G401.6 (cell line): ENCODE measurements around the gene PRLH.
"Not testable (repeated sequence)": the region's sequence is repeated elsewhere in the genome, so short reads cannot be mapped to it uniquely, and the experiment has no call there.

ENCODE experiments used
- FAIRE-seq: peaks from 2 replicates; lab custom pipeline; 2012; peaks lifted over from hg19 to GRCh38; lab: Jason Lieb, UNC

The PRLH gene

DNA sequence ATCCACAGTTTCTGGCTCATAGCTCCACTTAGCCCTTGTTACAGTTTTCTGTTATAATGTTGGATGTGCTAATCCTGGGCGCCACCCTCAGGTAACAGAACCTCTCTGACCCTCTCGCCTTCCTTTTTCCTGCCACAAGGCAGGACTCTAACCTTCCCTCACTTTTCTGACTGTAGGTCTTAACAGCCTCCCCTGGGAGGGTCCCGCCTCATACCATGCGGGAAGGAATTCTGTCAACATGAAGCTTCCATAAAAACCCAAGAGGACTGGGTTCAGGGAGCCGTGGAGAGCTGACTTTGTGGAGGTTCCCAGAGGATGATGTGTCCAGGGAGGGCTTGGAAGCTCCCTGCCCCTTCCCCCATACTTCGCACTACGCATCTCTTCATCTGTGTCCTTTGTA, 36.0 kb downstream of the PRLH start:
- FAIRE-seq: no peak

DNA sequence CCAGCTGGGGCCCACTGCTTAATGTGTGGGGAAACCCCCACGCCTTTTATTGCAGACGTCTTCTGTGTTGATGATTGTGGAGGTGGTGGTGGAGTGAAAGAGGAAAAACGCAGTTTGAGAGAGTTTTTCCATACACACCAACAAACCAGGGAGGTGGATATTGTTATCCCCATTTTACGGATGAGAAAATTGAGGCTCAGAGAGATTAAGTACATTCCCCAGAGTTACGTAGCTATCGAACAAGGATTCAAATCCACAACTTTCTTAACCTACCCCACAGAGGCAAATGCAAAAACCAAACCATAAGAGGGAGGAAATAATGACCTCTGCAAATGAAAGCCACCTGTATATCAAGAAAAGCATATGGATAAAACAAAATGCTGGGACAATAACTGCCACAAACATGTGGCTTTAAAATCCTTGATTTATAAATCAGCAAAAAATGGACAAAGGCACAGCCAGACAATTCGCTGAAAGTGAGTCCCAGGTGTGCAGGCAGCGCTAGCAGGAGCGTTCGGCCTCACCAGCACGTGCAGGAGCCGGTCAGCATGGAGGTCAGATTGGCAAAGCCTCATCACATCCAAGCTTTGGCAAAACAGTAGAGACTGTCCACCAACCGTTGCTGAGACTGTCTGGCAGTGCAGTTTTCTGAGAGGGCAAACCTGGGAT, 36.8 kb downstream of the PRLH start:
- FAIRE-seq: no peak

DNA sequence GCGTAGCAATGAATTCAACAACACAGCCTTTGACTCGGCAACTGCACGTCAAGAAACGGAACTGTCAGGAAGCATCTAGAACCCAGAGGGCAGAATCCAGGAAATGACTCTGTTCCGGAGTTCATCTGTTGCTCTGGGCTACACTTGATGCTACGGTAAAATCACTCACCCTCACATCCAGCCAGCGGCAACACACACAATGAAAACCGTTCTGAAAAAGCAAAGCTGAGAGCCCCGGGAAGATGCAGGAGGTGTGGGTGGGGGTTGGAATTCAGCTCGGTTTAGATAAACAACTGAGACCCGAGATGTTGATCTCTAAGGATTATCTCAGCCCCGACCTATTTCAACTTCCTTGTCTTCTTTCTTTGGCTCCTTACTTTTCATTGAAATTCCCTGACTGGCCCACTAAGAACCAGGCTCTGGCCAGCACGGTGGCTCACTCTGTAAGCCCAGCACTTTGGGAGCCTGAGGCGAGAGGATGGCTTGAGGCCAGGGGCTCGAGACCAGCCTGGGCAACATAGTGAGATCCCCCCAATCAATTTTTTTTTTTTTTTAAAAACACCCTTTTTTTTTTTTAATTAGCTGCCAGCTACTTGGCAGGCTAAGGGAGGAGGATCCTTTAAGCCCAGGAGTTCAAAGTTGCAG, 37.5 kb downstream of the PRLH start:
- no peak for FAIRE-seq

DNA sequence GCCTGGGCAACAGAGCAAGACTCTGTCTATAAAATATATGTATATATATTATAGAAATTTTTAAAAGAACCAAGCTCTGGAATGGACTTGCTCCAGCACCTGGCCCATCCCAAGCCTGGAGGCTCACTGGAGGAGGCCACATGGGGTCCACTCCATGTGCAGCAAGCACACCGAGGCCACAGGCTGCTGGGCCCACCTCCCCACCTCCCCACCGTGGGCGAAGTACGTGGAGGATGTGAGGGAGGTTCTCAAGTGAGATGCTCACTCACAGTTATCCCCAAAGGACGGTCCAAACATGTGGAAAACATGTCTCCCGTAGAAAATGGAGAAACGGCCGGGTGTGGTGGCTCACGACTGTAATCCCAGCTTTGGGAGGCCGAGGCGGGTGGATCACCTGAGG, 38.0 kb downstream of the PRLH start:
- FAIRE-seq: no peak

DNA sequence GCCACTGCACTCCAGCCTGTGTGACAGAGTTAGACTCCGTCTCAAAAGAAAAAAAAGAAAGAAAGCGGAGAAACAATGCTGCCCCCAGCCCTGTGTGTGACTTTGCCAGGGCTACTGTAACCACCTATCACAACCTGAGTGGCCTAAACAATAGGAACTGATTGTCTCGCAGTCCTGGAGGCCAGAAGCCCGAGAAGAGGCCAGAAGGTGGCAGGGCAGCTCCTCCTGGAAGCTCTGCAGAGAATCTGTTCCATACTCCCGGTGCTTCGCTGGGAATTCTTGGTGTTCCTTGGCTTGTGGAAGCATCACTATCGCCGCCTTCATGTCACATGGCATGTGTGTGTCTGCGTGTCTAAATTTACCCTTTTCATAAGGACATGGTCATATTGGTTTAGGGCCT, 38.6 kb downstream of the PRLH start:
- FAIRE-seq: no peak

DNA sequence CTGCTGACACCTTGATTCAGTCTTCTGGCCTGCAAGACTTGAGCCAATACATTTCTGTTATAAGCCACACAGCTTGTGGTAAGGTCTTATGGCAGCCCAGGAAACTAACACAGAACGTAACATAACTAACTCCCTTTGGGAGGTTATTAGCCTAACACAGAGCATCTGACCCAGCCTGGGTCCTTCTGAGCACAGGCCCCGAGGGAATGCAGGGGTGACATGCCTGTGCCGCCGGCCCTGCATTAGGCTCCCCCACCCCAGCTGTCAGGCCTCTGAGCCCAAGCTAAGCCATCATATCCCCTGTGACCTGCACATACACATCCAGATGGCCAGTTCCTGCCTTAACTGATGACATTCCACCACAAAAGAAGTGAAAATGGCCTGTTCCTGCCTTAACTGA, 40.1 kb downstream of the PRLH start:
- FAIRE-seq: not testable (repeated sequence)

DNA sequence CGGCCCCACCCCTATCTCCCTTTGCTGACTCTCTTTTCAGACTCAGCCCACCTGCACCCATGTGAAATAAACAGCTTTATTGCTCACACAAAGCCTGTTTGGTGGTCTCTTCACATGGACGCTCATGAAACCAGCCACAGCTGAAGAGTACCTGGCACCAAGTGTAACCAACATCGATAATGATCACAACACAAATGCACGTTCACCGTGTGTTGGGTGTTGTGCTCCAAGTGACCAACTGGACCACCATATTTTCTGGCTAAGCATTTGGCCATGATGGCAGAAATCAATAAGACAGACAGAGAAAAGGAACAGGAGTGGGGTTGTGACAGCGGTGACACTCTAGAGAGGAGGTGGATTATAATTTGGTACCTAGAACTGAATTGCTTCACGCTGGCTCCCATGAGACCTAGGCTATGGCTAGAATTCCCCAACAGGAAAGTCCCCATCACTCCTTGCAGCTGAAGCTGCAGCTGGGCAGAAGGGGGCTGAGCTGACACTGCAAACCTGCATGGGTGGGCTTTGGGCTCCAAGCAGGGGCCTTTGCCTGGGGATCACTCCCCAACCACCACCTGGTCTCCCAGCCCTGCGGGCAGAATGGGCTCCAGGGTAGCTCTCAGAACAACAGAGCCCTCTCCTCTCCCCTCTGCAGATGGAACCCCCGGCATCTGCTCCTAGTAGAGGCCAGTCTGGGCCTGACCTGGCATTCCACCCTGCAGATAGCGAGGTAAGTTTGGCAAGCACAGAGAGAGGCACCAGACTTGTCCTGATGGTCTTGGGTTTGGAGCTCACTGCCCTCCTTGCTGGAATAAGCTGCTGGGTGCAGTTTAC, 46.4 kb downstream of the PRLH start:
- no peak for FAIRE-seq

DNA sequence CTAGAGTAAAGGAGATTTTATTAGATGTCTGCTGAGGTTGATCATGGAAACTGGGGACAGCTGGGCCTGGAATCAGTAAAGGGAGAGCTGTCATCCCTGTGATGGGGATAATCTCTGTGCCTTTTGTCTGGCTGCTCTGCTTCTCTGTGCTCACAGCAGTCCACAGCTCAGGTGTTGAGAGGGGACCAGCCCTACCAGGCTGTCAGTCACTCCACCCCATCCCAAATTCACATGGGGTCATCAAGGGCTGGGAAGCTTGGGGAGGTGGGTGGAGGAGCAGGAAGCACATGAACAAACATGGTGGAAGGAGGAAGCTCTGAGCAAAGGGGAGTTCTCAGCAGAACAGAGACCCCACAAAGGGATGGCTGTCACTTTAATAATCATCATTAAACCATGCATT, 47.3 kb downstream of the PRLH start:
- no peak for FAIRE-seq

GRCh38 chr2:237614151-237614720, 47.9 kb downstream of the PRLH start:
- FAIRE-seq: no peak

DNA sequence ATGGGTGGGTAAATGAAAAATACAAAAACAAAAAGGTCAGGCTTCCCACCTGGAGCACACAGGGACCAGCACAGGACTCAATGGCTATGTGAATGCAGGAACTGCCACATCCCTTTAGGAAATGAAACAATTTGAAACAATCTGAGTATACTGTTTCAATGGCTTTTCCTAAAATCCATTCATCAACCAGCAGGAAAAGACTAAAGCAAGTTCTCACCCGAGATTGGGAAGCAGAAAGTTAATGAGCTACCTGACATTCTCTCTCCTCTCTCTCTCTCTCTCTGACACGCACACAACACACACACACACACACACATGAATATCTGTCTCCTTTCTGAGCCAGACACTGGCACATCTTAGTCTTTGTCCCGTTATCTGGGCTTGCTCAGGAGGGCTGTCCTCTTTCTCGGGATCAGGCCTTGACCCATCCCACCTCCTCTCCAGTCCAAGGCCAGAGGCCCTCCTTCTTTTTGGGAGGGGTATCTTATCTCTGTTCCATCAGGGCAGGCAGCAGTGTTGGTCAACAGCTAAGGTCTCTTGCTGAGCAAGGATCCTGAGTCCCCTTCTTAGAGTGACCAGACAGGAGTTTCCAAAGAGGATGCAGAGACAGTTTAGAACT, 49.4 kb downstream of the PRLH start:
- no peak for FAIRE-seq

- FAIRE-seq: no peak
These were observed 50.0 kb downstream of the PRLH start for GRCh38 chr2:237616373-237616733.
